Esophagus mucosa (tissue), 1 donor: ENCODE data around the gene CALML6. TPM values are rescaled to one million over a fixed set of nuclear protein-coding genes. Genes with fewer than 3 reads are reported as not detected.

Source experiments
- ATAC-seq: fragments of 200-7000 bp; cut with Tn5 transposase; one replicate; pipeline ENCODE4 v1.9.1; 2020
- total RNA-seq: library from RNA; stranded (reverse); gene quantifications from one replicate; pipeline ENCODE4 v1.2.4, GENCODE V29; 2023
- donor health status: DM: yes; HTN: yes; CAD: no.

The CALML6 gene
- total RNA-seq, 1 donor from 2014 or later, result 0.20 TPM

- ATAC-seq, result no peak
These were observed 3.6 kb upstream of the CALML6 start for GRCh38 chr1:1911350-1912041.

- no peak for ATAC-seq
These were observed 724 bp upstream of the CALML6 start for GRCh38 chr1:1914101-1914970.

DNA sequence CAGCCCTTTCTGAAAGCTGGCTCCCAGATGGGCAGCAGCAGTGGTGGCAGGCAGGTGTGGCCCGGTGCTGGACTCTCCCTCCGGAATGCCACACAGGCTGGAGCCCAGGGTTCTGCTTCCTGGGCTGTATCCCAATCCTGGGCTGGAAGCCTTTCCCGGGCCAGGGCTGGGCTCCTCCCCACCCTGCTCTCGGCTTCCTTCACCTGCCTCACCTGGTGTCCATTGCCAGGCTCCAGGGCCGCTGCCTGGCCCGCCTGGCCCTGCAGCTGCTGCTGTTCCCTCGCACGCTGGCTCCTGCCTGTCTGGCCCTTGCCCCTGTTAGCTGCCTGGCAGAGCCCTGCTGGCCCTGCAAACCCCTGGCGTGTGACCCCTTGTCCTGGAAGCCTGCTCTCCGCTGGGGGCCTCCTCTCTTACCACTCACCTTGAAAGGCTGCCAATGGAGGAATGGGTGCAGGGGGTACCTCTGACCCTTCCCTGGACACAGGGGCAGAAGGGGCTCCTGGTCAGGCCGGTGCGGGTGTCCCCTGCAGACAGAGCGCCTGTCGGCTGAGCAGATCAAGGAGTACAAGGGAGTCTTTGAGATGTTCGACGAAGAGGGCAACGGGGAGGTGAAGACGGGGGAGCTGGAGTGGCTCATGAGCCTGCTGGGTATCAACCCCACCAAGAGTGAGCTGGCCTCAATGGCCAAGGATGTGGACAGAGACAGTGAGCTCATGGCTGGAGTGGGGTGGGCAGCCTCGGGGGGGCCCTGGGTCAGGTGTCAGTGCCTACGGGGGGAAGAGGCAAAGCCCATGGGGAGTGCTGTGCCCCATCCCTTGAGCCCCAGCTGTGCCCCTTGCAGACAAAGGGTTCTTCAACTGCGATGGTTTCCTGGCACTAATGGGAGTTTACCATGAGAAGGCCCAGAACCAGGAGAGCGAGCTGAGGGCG, 1.1 kb downstream of the CALML6 start:
- ATAC-seq, result no peak

DNA sequence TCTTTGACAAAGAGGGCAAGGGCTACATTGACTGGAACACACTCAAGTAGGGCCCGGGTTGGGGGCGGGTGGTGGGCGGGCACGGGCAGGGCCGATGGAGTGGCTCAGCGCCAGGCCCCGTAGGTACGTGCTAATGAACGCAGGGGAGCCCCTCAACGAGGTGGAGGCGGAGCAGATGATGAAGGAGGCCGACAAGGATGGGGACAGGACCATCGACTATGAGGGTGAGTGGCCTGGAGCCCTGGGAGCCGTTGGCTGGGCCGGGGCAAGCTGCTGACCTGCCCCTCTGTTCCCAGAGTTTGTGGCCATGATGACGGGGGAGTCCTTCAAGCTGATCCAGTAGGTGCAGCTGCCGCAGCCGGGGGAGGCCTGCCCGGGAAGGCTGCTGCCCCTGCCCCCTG, 1.8 kb downstream of the CALML6 start:
- ATAC-seq, result no peak

- ATAC-seq, result no peak
These were observed 2.4 kb downstream of the CALML6 start for GRCh38 chr1:1917304-1917976.

- ATAC-seq, result no peak
These were observed 3.2 kb downstream of the CALML6 start for GRCh38 chr1:1917995-1918900.

- peak; percentile 12 for ATAC-seq
These were observed 3.8 kb downstream of the CALML6 start, which contains the start of gene TMEM52 for GRCh38 chr1:1918901-1919303. TMEM52 (minus strand) TSS chr1:1919279; CDS start chr1:1919265, 14 bp downstream.

- ATAC-seq, result peak; percentile 88
These were observed 4.4 kb downstream of the CALML6 start for GRCh38 chr1:1919304-1920056.

DNA sequence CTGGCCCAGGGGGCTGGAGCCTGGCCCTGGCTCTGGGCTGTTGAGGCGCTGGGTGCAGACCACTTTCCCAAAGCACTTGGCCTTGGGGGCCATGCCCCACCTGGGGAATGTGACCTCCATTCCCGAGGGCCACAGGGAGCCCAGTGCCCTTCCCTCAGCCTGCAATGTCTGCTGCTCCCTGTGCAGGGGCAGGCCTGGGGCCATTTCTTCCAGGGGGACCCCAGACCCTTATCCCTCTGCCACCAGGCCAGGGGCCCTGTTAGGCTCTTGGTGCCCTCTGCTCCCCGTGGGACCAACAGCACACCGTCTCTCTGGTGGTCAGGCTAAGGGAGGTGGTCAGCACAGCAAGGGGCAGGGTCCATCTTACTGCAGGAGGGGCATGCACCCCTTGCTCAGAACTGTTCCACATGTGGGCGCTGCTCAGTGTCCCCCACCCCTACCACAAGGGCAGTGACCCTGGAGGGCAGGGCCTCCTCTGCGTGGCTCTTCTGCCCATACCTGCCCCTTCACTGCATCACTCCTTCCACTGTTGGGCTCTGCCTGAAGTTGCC, 5.1 kb downstream of the CALML6 start:
- ATAC-seq, result peak; percentile 0

GRCh38 chr1:1920608-1921458, 5.8 kb downstream of the CALML6 start:
- no peak for ATAC-seq

GRCh38 chr1:1921459-1921862, 6.4 kb downstream of the CALML6 start:
- ATAC-seq, result no peak

DNA sequence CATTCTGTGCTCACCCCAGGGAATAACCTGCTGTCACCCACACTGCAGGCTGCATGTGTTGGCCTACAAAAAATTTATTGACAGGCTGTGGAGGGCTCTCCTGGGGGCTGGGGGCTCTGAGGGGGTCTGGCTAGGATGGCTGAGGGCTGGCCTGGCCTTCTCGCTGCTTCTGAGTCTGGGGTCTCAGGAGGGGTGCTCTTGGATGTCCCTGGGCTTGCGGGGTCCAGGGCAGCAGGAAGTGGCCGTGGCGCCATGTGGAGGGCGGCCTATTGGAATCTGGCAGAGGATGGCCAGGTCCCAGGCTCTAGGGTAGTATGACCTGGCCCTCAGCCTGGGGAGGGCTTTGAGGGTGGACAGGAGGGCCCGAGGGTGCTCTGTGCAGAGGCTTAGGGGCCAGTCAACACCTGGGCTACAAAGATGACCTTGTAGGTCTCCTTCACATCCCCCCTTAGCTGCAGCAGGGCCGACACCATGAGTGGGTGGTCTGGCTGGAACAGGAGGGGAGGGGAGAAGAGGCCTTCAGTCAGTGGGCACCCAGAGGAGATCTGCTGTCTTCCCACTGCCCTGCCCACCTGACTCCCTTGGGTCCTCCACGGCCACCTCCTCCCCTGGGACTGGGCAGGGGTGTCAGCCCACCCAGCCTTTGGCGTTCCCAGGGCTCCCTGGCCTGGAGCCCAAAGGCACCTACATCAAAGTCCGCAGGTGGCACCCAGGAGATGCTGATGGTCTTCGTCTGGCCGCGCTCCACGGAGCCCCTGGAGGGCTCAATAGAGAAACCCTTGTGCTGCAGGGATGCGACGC, 7.0 kb downstream of the CALML6 start:
- ATAC-seq, result no peak

- ATAC-seq, result no peak
These were observed 7.6 kb downstream of the CALML6 start for GRCh38 chr1:1922702-1922955.

DNA sequence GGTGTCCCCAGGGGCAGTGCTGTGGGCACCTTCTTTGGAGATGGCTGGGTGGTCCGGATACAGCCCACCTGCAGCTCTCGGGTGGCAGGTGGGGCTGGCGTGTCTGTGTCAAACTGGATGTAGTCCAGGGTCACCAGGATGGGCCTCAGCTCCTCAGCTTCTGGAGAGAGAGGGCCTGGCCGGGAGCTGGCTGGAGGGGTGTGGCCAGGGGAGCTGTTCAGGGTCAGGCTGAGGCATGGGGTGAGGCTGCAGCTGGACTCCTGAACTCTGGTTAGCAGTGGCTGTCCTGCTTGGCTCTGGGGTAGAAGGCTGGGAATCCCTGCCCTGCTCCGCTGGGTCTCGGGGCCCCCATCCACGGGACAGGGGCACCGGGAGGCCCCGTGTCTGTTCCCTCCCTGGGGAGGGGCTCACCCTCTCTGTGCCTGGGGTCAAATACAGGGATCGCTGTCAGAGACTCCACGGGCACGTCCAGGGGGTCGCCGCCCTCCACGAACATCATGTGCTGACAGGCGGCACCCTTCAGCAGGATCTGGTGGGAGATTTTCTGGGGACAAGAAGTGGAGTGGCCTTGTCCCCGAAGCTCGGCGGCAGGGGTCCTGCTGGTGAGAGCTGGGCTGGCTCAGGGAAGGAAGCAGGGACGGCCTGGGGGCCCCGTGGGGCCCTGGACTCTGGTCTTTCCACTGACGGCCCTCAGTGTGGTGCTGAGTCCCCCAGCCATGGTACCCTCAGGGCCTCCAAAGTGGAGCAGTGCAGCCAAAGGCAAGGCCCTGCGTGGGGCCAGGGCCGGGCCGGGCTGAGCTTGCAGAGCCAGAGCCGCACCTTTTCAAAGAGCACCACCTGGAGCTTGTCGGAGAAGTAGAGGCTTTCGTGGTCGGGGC, 8.1 kb downstream of the CALML6 start:
- ATAC-seq, result no peak

- no peak for ATAC-seq
These were observed 9.3 kb downstream of the CALML6 start for GRCh38 chr1:1924386-1924785.

DNA sequence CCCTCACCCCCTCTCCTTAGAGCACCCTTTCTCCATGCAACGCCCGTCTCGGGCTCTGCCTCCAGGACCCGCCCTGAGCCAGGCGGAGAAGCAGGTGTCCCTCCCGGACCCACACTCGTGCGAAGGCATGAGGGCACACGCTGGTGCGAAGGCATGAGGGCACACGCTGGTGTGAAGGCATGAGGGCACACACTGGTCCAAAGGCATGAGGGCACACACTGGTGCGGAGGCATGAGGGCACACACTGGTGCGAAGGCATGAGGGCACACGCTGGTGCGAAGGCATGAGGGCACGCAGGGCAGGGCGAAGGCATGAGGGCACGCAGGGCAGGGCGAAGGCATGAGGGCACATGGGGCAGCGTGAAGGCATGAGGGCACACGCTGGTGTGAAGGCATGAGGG, 9.8 kb downstream of the CALML6 start:
- ATAC-seq, result no peak
